Hematopoietic multipotent progenitor cell treated with erythropoietin and hydrocortisone succinate and interleukin-3 and kit ligand, for 17 days (in vitro differentiated cells): ENCODE measurements around the gene TRAIP.
A peak's percentile ranks its signal among the peaks of the same experiment; 100 is the strongest.
"Not testable (repeated sequence)": the region's sequence is repeated elsewhere in the genome, so short reads cannot be mapped to it uniquely, and the experiment has no call there.

Experiments
- DNase-seq: peaks from one replicate; pipeline ENCODE4 v3.0.0-alpha.2; 2015; ENCODE audit warnings: low spot score

TRAIP gene

GRCh38 chr3:49790626-49791411 is 65.5 kb downstream of the TRAIP start:
- no peak for DNase-seq

- DNase-seq, result no peak
These were observed 68.3 kb downstream of the TRAIP start for GRCh38 chr3:49788056-49788455.

DNA sequence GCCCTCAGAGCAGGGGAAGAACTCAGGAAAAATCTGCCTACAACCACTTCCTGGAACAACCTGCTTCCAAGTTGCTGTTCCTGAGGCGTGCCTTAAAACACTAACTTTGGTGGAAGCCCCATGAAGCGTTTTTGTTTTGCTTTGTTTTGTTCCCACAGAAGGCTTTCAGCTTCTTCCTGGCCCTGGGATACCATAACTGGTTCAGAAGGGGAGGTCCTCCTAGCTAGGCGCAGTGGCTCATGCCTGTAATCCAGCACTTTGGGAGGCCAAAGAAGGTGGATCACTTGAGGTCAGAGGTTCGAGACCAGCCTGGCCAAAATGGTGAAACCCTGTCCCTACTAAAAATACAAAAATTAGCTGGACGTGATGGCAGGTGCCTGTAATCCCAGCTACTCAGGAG is 68.8 kb downstream of the TRAIP start:
- no peak for DNase-seq

DNA sequence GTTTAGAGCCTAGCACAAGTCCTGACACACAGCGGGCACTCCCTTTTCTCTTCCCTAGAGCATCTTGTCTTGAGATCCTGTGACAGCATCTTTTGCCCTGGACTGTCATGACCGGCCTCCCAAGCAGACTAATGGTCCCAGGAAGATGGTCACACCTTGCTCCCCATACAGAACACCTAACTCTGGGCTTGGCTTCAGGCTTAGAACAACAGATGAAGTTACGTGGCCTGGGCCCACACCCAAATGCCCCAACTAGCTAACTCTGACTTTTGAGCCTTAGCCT is 69.2 kb downstream of the TRAIP start:
- no peak for DNase-seq

- DNase-seq, result peak; percentile 100
These were observed 69.8 kb downstream of the TRAIP start, which contains the start of gene IP6K1 for GRCh38 chr3:49786357-49787181. Gene IP6K1 (minus strand): TSS chr3:49786542. CDS start chr3:49748040, 38,502 bp downstream.

- DNase-seq, result peak; percentile 72
These were observed 70.6 kb downstream of the TRAIP start for GRCh38 chr3:49785565-49786356.

- not testable (repeated sequence) for DNase-seq
These were observed 74.1 kb downstream of the TRAIP start for GRCh38 chr3:49782277-49782676.

- no peak for DNase-seq
These were observed 74.8 kb downstream of the TRAIP start for GRCh38 chr3:49781415-49782199.

GRCh38 chr3:49780975-49781365 is 75.4 kb downstream of the TRAIP start:
- not testable (repeated sequence) for DNase-seq

- DNase-seq, result no peak
These were observed 76.0 kb downstream of the TRAIP start for GRCh38 chr3:49780080-49780974.

DNA sequence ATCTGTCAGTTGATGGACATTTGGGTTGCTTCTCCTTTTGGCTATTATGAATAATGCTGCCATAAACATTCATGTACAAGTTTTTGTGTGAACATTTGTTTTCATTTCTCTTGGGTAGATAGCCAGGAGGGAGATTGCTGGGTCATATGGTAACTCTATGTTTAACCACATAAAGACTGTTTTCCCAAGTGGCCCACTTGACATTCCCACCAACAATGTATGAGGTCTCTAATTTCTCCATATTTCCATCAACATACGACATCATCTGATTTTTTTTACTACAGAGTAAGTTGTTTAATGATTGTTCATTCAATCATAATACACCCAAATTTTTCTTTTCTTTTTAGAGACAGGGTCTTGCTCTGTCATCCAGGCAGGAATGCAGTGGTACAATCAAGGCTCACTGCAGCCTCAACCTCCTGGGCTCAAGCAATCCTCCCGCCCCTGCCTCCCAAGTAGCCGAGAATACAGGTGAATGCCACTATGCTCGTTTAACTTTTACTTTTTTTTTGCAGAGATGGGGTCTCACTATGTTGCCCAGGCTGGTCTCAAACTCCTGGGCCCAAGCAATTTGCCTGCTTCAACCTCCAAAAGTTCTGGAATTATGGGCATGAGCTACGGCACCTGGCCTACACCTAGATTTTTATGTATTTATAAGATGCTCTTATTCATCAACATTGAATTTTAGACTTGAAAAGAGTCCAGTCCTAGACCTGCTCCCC is 76.8 kb downstream of the TRAIP start:
- DNase-seq, result no peak
